NB4 (cell line): ENCODE results near the gene MAD2L2.

Experiments used
- CTCF ChIP-seq: IDR thresholded peaks from one replicate; pipeline ENCODE4 v1.5.1; 2012; ENCODE audit warnings: low read depth, low read length
- MAX ChIP-seq: IDR thresholded peaks from 2 replicates; pipeline ENCODE4 v1.6.1; 2011; ENCODE audit warnings: low read depth, low read length

DNA sequence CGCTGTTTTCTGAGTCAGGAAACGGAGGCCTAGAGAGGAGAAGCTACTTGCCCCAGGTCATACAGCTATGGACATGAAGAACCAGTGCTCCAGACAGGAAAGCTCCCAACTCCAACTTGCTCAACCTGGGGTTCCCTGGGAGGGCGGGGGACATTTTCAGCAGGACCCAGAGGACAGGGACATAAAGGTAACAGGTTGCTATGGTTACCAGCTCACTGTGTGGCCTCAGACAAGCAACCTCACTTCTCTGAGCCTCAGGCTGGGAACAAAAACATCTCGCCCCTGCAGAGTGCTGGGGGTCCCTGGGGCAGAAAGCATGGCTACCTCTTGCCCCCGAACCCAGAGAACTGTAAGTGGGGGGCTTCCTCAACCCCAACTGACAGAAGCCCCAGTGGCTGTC, 42.8 kb downstream of the MAD2L2 start:
- TF ChIP-seq MAX: no peak
- TF ChIP-seq CTCF: no peak
